GM06990 (cell line): ENCODE measurements around the gene SRCAP.

Source experiments
- DNase-seq: peaks from one replicate; pipeline ENCODE4 v3.0.0-alpha.2; 2011; ENCODE audit not compliant: insufficient read length; ENCODE audit errors: extremely low read depth
- H3K27me3 ChIP-seq: replicated peaks from 2 replicates; pipeline ENCODE4 v1.6.0; 2011; ENCODE audit warnings: low read length; ENCODE audit not compliant: control insufficient read depth, insufficient read depth
- H3K36me3 ChIP-seq: 2 replicates; pipeline ENCODE4 v1.5.1; 2011; ENCODE audit warnings: low read length; ENCODE audit not compliant: control insufficient read depth, insufficient read depth
- H3K4me3 ChIP-seq: replicated peaks from 2 replicates; pipeline ENCODE4 v1.5.1; 2011; ENCODE audit warnings: low read depth, mild to moderate bottlenecking, control low read depth, low read length
- TF ChIP-seq, protein P1 (sequence below): IDR thresholded peaks from 2 replicates; pipeline ENCODE4 v1.5.1; 2011; ENCODE audit warnings: low read length, control low read depth, mild to moderate bottlenecking, inconsistent platforms; ENCODE audit not compliant: insufficient read depth, poor library complexity, severe bottlenecking

SRCAP gene

DNA sequence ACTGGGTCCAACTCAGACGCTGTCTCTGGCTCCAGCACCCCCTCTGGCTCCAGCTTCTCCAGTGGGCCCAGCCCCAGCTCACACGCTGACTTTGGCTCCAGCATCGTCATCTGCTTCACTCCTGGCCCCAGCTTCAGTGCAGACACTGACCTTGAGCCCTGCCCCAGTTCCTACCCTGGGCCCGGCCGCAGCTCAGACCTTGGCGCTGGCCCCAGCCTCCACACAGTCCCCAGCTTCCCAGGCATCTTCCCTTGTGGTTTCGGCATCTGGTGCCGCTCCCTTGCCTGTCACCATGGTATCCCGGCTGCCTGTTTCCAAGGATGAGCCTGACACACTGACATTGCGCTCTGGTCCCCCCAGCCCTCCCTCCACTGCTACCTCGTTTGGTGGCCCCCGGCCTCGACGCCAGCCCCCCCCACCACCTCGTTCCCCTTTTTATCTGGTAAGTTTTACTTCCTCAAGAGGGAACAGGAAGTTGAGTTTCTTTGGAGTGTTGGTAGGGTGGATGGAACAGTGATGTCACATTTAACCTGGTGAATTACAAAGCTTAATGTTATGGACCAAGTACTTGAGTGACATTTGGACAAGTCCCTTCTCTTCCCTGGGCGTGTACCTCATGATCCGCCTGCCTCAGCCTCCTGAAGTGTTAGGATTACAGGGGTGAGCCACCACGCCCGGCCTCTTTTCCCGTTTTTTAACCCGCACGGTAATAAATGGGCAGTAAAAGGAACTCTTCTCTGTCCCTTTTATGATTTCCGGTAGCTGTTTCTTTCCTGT is 25.9 kb downstream of the SRCAP start:
- TF ChIP-seq, protein P1, sequence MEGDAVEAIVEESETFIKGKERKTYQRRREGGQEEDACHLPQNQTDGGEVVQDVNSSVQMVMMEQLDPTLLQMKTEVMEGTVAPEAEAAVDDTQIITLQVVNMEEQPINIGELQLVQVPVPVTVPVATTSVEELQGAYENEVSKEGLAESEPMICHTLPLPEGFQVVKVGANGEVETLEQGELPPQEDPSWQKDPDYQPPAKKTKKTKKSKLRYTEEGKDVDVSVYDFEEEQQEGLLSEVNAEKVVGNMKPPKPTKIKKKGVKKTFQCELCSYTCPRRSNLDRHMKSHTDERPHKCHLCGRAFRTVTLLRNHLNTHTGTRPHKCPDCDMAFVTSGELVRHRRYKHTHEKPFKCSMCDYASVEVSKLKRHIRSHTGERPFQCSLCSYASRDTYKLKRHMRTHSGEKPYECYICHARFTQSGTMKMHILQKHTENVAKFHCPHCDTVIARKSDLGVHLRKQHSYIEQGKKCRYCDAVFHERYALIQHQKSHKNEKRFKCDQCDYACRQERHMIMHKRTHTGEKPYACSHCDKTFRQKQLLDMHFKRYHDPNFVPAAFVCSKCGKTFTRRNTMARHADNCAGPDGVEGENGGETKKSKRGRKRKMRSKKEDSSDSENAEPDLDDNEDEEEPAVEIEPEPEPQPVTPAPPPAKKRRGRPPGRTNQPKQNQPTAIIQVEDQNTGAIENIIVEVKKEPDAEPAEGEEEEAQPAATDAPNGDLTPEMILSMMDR: no peak
- Histone ChIP-seq H3K27me3 (no peaks in the 10 kb centered on the region), H3K4me3 (no peak overlapping the region), H3K36me3 (peaks cover 61% of the 10 kb centered on the region)
- no peak for DNase-seq

DNA sequence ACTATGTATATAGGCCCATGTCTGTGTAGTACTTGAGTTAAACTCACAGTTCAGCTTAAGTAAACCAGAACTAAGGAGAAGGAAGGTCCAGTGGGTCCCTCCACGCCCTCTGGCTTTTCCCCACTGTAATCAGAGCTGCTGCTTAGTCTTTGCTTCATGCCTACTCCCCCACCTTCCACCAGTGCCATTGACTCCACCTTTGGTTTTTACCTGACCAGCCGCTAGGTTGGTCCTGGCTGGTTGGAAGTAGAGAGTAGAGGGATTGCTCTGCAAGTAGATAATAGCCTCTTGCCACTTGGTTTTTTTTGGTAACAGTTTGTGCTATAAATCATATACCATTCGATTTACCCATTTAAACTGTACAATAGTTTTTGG is 26.4 kb downstream of the SRCAP start:
- no peak for DNase-seq
- H3K36me3 ChIP-seq: peaks cover 57% of the 10 kb centered on the region
- H3K4me3 ChIP-seq: no peak overlapping the region
- H3K27me3 ChIP-seq: no peaks in the 10 kb centered on the region
- TF ChIP-seq, protein P1: no peak

DNA sequence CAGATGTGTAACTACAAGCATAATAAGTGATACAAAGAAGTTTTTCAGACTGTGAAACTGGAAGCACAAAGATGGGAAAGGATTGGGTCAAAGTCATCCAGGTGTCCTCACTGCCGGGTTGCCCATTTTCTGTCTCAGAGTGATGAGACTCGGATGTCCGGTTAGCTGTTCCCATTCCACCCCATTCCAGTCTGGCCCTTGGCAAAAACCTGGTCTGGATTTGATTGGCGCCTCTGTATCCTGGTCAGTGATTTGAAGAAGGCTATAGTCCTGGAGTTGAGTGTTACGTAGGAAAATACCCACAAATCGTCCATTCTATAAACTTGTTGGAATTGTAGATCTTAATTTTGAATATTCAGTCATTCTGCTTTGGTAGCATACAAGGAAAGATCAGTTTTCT is 29.4 kb downstream of the SRCAP start:
- Histone ChIP-seq H3K27me3 (no peaks in the 10 kb centered on the region), H3K36me3 (peaks cover 41% of the 10 kb centered on the region), H3K4me3 (no peak overlapping the region)
- TF ChIP-seq, protein P1: no peak
- DNase-seq: no peak

DNA sequence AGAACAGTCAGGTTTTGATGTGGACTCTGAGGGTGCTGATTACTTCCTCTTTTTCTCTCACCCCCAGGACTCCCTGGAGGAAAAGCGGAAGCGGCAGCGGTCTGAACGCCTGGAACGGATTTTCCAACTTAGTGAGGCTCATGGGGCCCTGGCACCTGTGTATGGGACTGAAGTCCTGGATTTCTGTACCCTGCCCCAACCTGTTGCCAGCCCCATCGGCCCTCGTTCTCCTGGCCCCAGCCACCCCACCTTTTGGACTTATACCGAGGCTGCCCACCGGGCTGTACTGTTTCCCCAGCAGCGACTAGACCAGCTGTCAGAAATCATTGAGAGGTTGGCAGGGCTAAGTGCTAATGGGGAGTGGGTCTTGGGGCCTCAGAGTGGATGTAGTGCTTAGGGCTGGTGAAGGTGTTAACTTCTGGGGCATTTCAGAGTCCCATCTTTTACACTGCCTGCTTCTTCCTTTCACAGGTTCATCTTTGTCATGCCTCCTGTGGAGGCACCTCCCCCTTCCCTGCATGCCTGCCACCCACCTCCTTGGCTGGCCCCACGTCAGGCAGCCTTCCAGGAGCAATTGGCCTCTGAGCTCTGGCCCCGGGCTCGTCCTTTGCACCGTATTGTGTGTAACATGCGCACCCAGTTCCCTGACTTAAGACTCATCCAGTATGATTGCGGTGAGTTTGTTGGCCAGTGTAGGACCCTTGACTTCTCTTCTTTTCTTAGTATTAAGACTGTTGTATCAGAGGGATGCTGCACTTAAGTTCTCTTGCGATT is 30.1 kb downstream of the SRCAP start:
- TF ChIP-seq, protein P1: no peak
- Histone ChIP-seq H3K27me3 (no peaks in the 10 kb centered on the region), H3K36me3 (peaks cover 38% of the 10 kb centered on the region), H3K4me3 (no peak overlapping the region)
- no peak for DNase-seq

DNA sequence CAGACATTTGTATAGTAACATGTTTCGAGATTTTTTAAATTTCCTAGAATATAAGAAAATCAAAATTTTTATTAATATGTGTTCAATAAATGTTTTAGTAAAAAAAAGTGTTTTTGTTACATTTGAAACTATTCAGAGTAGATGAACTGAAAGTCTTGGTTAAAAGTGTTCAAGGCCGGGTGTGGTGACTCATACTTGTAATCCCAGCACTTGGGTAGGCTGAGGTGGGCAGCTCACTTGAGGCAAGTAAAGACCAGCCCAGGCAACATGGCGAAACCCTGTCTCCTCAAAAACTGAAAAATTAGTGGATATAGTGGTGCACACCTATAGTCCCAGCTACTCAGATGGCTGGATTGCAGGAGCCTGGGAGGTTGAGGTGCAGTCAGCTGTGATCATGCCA is 32.4 kb downstream of the SRCAP start:
- no peak overlapping the region for H3K4me3 ChIP-seq
- TF ChIP-seq, protein P1: no peak
- no peaks in the 10 kb centered on the region for H3K27me3 ChIP-seq
- peaks cover 31% of the 10 kb centered on the region for H3K36me3 ChIP-seq
- DNase-seq: no peak
